H1 (cell line): ENCODE data around the gene MYMX. TPM values are rescaled to one million over a fixed set of nuclear protein-coding genes. Genes with fewer than 3 reads are reported as not detected.

ENCODE experiments used
- CHD7 ChIP-seq: fragments of 300-600 bp; sonication (generic); IDR thresholded peaks from 2 replicates; pipeline ENCODE4 v1.7.1; 2012; ENCODE audit warnings: low read length, moderate library complexity, mild to moderate bottlenecking, inconsistent platforms; ENCODE audit not compliant: insufficient replicate concordance
- JUND ChIP-seq: IDR thresholded peaks from 2 replicates; pipeline ENCODE4 v1.6.1; 2011; ENCODE audit warnings: mild to moderate bottlenecking, improper control_type of control experiment, low read length
- NANOG ChIP-seq: IDR thresholded peaks from 2 replicates; pipeline ENCODE4 v1.6.1; 2011; ENCODE audit warnings: low read length, low read depth, mild to moderate bottlenecking, inconsistent platforms; ENCODE audit not compliant: insufficient read depth, poor library complexity, severe bottlenecking
- POLR2A ChIP-seq, 2 experiments: IDR thresholded peaks; 1 replicate in 1 of 2; 2 replicates in 1 of 2; pipeline ENCODE4 v1.6.1; 2011; ENCODE audit warnings: low read depth in 2 of 2, low read length in 2 of 2, mild to moderate bottlenecking in 2 of 2; ENCODE audit errors: control extremely low read depth in 1 of 2
- RAD21 ChIP-seq, 2 experiments: IDR thresholded peaks in 1 of 2; conservative IDR thresholded peaks in 1 of 2; 2 replicates each; pipeline ENCODE4 v1.6.1; 2011; ENCODE audit warnings: low read depth in 2 of 2, low read length in 2 of 2, improper control_type of control experiment in 1 of 2, inconsistent platforms in 1 of 2, mild to moderate bottlenecking in 1 of 2, moderate library complexity in 1 of 2
- RBBP5 ChIP-seq: IDR thresholded peaks from 2 replicates; pipeline ENCODE4 v1.7.1; 2012; ENCODE audit warnings: low read depth, mild to moderate bottlenecking, inconsistent platforms, low read length, moderate library complexity, borderline replicate concordance
- SIX5 ChIP-seq: IDR thresholded peaks from 2 replicates; pipeline ENCODE4 v1.6.1; 2011; ENCODE audit warnings: mild to moderate bottlenecking, low read depth, low read length
- SP1 ChIP-seq: IDR thresholded peaks from 2 replicates; pipeline ENCODE4 v1.6.1; 2011; ENCODE audit warnings: low read depth, low read length
- SP2 ChIP-seq: IDR thresholded peaks from 2 replicates; pipeline ENCODE4 v1.6.1; 2012; ENCODE audit warnings: mild to moderate bottlenecking, low read length, inconsistent platforms
- TEAD4 ChIP-seq: IDR thresholded peaks from 2 replicates; pipeline ENCODE4 v1.6.1; 2012; ENCODE audit warnings: low read depth, low read length, inconsistent platforms, mixed read lengths
- polyA plus RNA-seq, 7 experiments: library from polyadenylated mRNA; depleted of rRNA in 3 of 7; stranded (reverse) in 5 of 7; unstranded in 2 of 7; fragments of >200 nt in 5 of 7; fragments of 200-250 nt in 2 of 7; gene quantifications; 1 replicate in 5 of 7; 2 replicates in 1 of 7; 4 replicates in 1 of 7; pipeline versions ENCODE4 v1.2.1 to v1.2.3, GENCODE V29; 2011 to 2013; ENCODE audit warnings: missing spikeins in 2 of 7, mixed read lengths in 2 of 7
- total RNA-seq: library from RNA; stranded (reverse); fragmentation: NEBNext Ultra II Directional; extraction: Animal tissue kit (Norgen Biotek cat#: 25700); gene quantifications from 2 replicates; pipeline ENCODE4 v1.2.1, GENCODE V29; 2021

Gene MYMX
- total and polyA plus RNA-seq, 2 of the 8 experiments (the other 6 are each of a cell fraction or from before 2014, with no cell fraction given), result 4.7 to 6.9 TPM

- no peak for TF ChIP-seq NANOG
- no peak; the same call in 1 of the 2 replicates for TF ChIP-seq JUND
- TF ChIP-seq SP1, result peak; percentile 84
- peak in 1 of 2 experiments; percentile 60; a peak in 1 of 3 replicates for TF ChIP-seq POLR2A (IDR thresholded peaks at IDR 0.05; ENCODE audit: control extremely low read depth in 1 of 2, low read depth in 2 of 2, low read length in 2 of 2)
- no peak for TF ChIP-seq CHD7
- TF ChIP-seq SIX5, result no peak
- peak; percentile 78 for TF ChIP-seq TEAD4
- no peak for TF ChIP-seq SP2
- TF ChIP-seq RBBP5, result no peak; the same call in 1 of the 2 replicates
- TF ChIP-seq RAD21 (IDR thresholded peaks at IDR 0.05 in 1 of 2, conservative IDR thresholded peaks at IDR 0.05 in 1 of 2; ENCODE audit: low read depth in 2 of 2, low read length in 2 of 2), result no peak; a peak in 1 of 4 replicates
Measured at GRCh38 chr6:44245912-44246662, 29.4 kb downstream of the MYMX start (continued).
